Uterus (tissue), 4 donors: ENCODE measurements around the gene MACROD1. TPM values are rescaled to one million over a fixed set of nuclear protein-coding genes. Genes with fewer than 3 reads are reported as not detected.

Experiments
- DNase-seq, 2 donors: peaks; one replicate each; pipeline ENCODE4 v3.0.0-alpha.2; 2019 to 2020
- H3K27ac ChIP-seq, 2 donors: fragments of 200-600 bp; sonication (generic); 1 replicate in 1 of 2; 2 replicates in 1 of 2; pipeline ENCODE4 v1.5.1; 2016 to 2018
- H3K27me3 ChIP-seq, 2 donors: fragments of 200-600 bp; sonication (generic); one replicate each; pipeline ENCODE4 v1.5.1; 2018 to 2019; ENCODE audit warnings: control low read depth in 1 of 2
- H3K36me3 ChIP-seq, 2 donors: fragments of 200-600 bp; sonication (generic); one replicate each; pipeline ENCODE4 v1.5.1; 2019; ENCODE audit warnings: control low read depth in 1 of 2
- H3K4me1 ChIP-seq, 2 donors: fragments of 200-600 bp; sonication (generic); one replicate each; pipeline ENCODE4 v1.5.1; 2018 to 2019; ENCODE audit warnings: control low read depth in 1 of 2
- H3K4me3 ChIP-seq, 2 donors: fragments of 200-600 bp; sonication (generic); 1 replicate in 1 of 2; 2 replicates in 1 of 2; pipeline ENCODE4 v1.5.1; 2018 to 2019; ENCODE audit warnings: mild to moderate bottlenecking in 1 of 2
- H3K9me3 ChIP-seq, 2 donors: fragments of 200-600 bp; sonication (generic); one replicate each; pipeline ENCODE4 v1.5.1; 2019; ENCODE audit warnings: control low read depth in 1 of 2
- POLR2A ChIP-seq, 2 donors: fragments of 450-650 bp; IDR thresholded peaks; one replicate each; pipeline ENCODE4 v1.6.1; 2016; ENCODE audit warnings: antibody characterized with exemption in 2 of 2, mild to moderate bottlenecking in 1 of 2, moderate library complexity in 1 of 2
- intact Hi-C: fragments of 100-400 bp; cut with DNase I; formaldehyde crosslinking; loops from one replicate; pipeline ENCODE4 v1.15.1; 2023; ENCODE audit warnings: low total_unique reads
- total RNA-seq, 4 donors: library from RNA; depleted of rRNA in 3 of 4; stranded (reverse); fragments of >200 nt in 3 of 4; gene quantifications; one replicate each; pipeline versions ENCODE4 v1.1.0 to v1.2.4, GENCODE V29; 2014 to 2023
- TF ChIP-seq, protein P1 (sequence below), 4 experiments: fragments of 200-600 bp in 2 of 4; fragments of 450-650 bp in 2 of 4; sonication (generic) in 2 of 4; IDR thresholded peaks; one replicate each; pipeline ENCODE4 v1.5.1; 2016 to 2019; ENCODE audit warnings: antibody characterized with exemption in 4 of 4, mild to moderate bottlenecking in 2 of 4, moderate library complexity in 1 of 4
- donor health status: DM: yes; HTN: yes; CAD: no.

The MACROD1 gene
- total RNA-seq, 4 donors from 2014 or later, result 1.8 to 27.1 (median 6.6) TPM

DNA sequence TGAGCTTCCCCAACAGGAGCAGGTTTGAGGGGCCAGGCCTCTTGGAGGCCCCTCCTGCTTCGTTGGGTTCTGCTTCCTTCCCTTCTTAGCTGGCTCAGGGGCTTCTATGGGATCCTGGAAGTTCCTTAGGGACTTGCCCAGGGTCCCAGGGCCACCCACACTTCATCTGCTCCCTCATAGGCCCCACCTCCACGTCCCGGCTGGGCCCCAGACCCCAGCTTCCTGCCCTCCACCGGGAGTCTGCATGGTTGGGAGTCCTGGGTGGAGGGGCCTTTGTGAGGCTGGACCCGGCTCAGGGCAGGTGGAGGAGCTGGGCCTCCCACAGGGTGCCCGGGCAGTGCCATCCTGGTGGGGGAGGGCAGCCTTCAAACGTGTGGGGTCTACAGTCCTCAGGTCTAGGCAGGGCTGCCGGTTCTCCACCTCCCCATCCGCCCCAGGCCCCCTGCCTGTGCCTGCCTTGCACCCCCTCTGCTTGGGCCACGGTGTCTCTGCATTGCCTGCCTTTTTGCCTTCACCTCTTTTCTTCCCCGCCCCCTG is 168.0 kb downstream of the MACROD1 start:
- no peaks in the 10 kb centered on the region for H3K9me3 ChIP-seq
- no peaks in the 10 kb centered on the region for H3K36me3 ChIP-seq
- peaks cover 0 to 19% of the 10 kb centered on the region in 2 donors for H3K4me1 ChIP-seq
- H3K27ac ChIP-seq, result no peak overlapping the region
- no peak for DNase-seq
- no peaks in the 10 kb centered on the region for H3K27me3 ChIP-seq
- TF ChIP-seq, protein P1, sequence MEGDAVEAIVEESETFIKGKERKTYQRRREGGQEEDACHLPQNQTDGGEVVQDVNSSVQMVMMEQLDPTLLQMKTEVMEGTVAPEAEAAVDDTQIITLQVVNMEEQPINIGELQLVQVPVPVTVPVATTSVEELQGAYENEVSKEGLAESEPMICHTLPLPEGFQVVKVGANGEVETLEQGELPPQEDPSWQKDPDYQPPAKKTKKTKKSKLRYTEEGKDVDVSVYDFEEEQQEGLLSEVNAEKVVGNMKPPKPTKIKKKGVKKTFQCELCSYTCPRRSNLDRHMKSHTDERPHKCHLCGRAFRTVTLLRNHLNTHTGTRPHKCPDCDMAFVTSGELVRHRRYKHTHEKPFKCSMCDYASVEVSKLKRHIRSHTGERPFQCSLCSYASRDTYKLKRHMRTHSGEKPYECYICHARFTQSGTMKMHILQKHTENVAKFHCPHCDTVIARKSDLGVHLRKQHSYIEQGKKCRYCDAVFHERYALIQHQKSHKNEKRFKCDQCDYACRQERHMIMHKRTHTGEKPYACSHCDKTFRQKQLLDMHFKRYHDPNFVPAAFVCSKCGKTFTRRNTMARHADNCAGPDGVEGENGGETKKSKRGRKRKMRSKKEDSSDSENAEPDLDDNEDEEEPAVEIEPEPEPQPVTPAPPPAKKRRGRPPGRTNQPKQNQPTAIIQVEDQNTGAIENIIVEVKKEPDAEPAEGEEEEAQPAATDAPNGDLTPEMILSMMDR (IDR thresholded peaks at IDR 0.05), result no peak
- no peak for TF ChIP-seq POLR2A (IDR thresholded peaks at IDR 0.05)
- H3K4me3 ChIP-seq, result no peak overlapping the region
- intact Hi-C loops, result no loop called here

DNA sequence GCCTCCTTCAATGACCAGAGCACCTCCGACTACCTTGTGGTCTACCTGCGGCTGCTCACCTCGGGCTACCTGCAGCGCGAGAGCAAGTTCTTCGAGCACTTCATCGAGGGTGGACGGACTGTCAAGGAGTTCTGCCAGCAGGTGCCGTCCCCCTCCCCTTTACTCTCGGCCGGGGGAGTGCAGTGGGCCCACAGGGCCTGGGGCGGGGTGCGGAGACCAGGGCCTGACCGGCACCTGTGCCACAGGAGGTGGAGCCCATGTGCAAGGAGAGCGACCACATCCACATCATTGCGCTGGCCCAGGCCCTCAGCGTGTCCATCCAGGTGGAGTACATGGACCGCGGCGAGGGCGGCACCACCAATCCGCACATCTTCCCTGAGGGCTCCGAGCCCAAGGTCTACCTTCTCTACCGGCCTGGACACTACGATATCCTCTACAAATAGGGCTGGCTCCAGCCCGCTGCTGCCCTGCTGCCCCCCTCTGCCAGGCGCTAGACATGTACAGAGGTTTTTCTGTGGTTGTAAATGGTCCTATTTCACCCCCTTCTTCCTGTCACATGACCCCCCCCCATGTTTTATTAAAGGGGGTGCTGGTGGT is 168.7 kb downstream of the MACROD1 start:
- intact Hi-C loops, result no loop called here
- Histone ChIP-seq H3K4me3 (no peak overlapping the region), H3K36me3 (no peaks in the 10 kb centered on the region), H3K27me3 (no peaks in the 10 kb centered on the region), H3K4me1 (peaks cover 0 to 19% of the 10 kb centered on the region in 2 donors), H3K9me3 (no peaks in the 10 kb centered on the region), H3K27ac (no peak overlapping the region)
- TF ChIP-seq POLR2A (IDR thresholded peaks at IDR 0.05), result no peak
- TF ChIP-seq, protein P1 (IDR thresholded peaks at IDR 0.05), result no peak
- no peak for DNase-seq

DNA sequence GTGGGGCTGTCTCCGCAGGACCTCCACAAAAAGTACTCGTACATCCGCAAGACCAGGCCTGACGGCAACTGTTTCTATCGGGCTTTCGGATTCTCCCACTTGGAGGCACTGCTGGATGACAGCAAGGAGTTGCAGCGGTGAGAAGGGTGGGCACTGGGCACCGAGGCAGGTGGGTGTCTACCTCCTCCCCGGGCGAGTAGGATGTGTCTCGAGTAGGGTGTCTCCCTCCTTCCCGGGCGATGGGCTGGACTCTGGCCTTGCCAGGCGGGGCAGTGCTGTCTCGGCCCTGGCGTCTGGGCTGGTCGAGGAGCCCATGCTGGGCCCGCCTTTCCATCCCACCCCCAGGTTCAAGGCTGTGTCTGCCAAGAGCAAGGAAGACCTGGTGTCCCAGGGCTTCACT is 169.4 kb downstream of the MACROD1 start:
- intact Hi-C loops, result no loop called here
- Histone ChIP-seq H3K4me1 (peaks cover 0 to 19% of the 10 kb centered on the region in 2 donors), H3K4me3 (no peak overlapping the region), H3K27ac (no peak overlapping the region), H3K27me3 (no peaks in the 10 kb centered on the region), H3K36me3 (no peaks in the 10 kb centered on the region), H3K9me3 (no peaks in the 10 kb centered on the region)
- no peak for DNase-seq
- TF ChIP-seq, protein P1 (IDR thresholded peaks at IDR 0.05), result no peak
- TF ChIP-seq POLR2A (IDR thresholded peaks at IDR 0.05), result no peak

DNA sequence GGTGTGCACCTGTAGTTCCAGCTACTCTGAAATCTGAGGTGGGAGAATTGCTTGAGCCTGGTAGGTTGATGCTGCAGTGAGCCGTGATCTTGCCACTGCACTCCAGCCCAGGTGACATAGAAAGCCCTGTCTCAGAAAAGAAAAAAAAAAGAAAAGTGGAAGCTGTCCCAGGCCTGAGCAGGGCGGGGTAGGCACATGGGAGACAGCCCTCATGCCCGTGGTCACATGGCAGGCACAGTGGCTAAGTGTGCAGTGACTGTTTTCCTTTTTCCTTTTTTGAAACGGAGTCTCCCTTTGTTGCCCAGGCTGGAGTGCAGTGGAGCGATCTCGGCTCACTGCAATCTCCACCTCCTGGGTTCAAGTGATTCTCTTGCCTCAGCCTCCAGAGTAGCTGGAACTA is 171.9 kb downstream of the MACROD1 start:
- no peaks in the 10 kb centered on the region for H3K36me3 ChIP-seq
- no peaks in the 10 kb centered on the region for H3K9me3 ChIP-seq
- no peak overlapping the region for H3K27ac ChIP-seq
- peaks cover 0 to 3% of the 10 kb centered on the region in 2 donors for H3K4me1 ChIP-seq
- no peak overlapping the region for H3K4me3 ChIP-seq
- no peaks in the 10 kb centered on the region for H3K27me3 ChIP-seq
- intact Hi-C loops, result no loop called here
- TF ChIP-seq, protein P1 (IDR thresholded peaks at IDR 0.05), result no peak
- TF ChIP-seq POLR2A (IDR thresholded peaks at IDR 0.05), result no peak
- DNase-seq, result no peak

DNA sequence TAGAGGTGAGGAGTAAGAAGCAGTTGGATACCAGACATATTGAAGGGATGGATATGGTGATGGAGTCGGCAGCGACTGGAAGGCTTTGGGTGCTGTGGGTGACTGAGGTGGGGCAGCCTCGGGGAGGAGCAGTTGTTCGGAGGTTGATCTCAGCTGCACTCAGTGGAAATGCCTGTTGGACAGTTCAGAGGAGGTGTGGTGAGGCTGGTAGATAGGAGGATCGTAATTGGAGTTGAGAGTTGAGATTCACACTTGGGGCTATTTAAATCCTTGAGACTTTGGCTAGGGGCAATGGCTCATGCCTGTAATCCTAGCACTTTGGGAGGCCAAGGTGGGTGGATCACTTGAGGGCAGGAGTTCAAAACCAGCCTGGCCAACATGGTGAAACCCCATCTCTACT is 172.8 kb downstream of the MACROD1 start:
- no peaks in the 10 kb centered on the region for H3K27me3 ChIP-seq
- DNase-seq, result no peak
- intact Hi-C loops, result no loop called here

More for the DNA sequence above, 172.8 kb downstream of the MACROD1 start:
- Histone ChIP-seq H3K4me1 (no peaks in the 10 kb centered on the region), H3K4me3 (no peak overlapping the region), H3K9me3 (no peaks in the 10 kb centered on the region), H3K36me3 (no peaks in the 10 kb centered on the region), H3K27ac (no peak overlapping the region)
- TF ChIP-seq, protein P1 (IDR thresholded peaks at IDR 0.05), result no peak
- no peak for TF ChIP-seq POLR2A (IDR thresholded peaks at IDR 0.05)
